ENCODE data around the gene NDUFA7. TPM values are rescaled to one million over a fixed set of nuclear protein-coding genes. Genes with fewer than 3 reads are reported as not detected.

NDUFA7 gene
- total and polyA plus RNA-seq, 2 of the 13 experiments (the other 11 are each of a cell fraction or from before 2014, with no cell fraction given), result 64.5 to 71.5 TPM

- TF ChIP-seq TCF12 (IDR thresholded peaks at IDR 0.05) (no peak), TCF12 (CRISPR knock-in tag; IDR thresholded peaks at IDR 0.05) (peak; percentile 28; the same call in 1 of the 2 replicates), SNAI1 (CRISPR knock-in tag; IDR thresholded peaks at IDR 0.05; ENCODE audit: borderline replicate concordance) (0 out of 2 replicates have a peak, but pooled peaks have one; percentile 61), PRDM10 (CRISPR knock-in tag; IDR thresholded peaks at IDR 0.05; ENCODE audit: low read depth) (0 out of 2 replicates have a peak, but pooled peaks have one; percentile 4), ZMYM3 (CRISPR knock-in tag; IDR thresholded peaks at IDR 0.05) (0 out of 2 replicates have a peak, but pooled peaks have one; percentile 8), ZFX (CRISPR knock-in tag; IDR thresholded peaks at IDR 0.05; ENCODE audit: low read depth) (no peak), NFE2 (CRISPR knock-in tag; IDR thresholded peaks at IDR 0.05) (no peak), MED8 (CRISPR knock-in tag; IDR thresholded peaks at IDR 0.05; ENCODE audit: insufficient replicate concordance) (no peak)
Measured at GRCh38 chr19:8320564-8321066, 560 bp downstream of the NDUFA7 start (continued).

Measured in HepG2 (cell line).